Mammary epithelial cell (primary cell): ENCODE measurements around the gene ADAMTS10.

Source experiments
- EZH2 ChIP-seq: IDR thresholded peaks from 2 replicates; pipeline ENCODE4 v1.6.1; 2012; ENCODE audit warnings: low read length, inconsistent platforms, borderline replicate concordance
- TF ChIP-seq, protein P1 (sequence below), 2 donors: IDR thresholded peaks in 1 of 2; conservative IDR thresholded peaks in 1 of 2; 2 replicates each; pipeline ENCODE4 v1.5.1; 2011 to 2012; ENCODE audit warnings: inconsistent platforms in 2 of 2, low read length in 2 of 2, mild to moderate bottlenecking in 2 of 2, control low read depth in 1 of 2, low read depth in 1 of 2; ENCODE audit not compliant: insufficient read depth in 1 of 2; ENCODE audit errors: extremely low read depth in 1 of 2

DNA sequence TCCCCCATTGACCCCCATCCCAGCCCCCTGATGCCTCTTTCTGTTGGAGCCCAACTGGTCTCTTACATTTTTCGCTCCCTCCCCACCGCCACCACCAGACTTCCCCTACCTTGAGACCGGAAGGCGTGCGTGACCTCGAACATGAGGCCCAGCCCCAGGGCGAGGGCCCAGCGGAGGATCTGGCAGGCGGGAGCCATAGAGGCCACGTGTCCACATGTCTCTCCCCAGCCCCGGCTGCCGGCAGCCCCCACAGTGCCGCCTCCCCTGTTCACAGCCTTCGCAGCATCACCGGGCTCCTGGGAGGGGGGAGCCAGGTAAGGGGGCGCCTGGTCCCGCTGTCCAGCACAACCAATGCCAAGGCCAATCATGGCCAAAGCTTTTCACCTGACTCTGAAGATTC lies 5.0 kb downstream of the ADAMTS10 start:
- TF ChIP-seq, protein P1, sequence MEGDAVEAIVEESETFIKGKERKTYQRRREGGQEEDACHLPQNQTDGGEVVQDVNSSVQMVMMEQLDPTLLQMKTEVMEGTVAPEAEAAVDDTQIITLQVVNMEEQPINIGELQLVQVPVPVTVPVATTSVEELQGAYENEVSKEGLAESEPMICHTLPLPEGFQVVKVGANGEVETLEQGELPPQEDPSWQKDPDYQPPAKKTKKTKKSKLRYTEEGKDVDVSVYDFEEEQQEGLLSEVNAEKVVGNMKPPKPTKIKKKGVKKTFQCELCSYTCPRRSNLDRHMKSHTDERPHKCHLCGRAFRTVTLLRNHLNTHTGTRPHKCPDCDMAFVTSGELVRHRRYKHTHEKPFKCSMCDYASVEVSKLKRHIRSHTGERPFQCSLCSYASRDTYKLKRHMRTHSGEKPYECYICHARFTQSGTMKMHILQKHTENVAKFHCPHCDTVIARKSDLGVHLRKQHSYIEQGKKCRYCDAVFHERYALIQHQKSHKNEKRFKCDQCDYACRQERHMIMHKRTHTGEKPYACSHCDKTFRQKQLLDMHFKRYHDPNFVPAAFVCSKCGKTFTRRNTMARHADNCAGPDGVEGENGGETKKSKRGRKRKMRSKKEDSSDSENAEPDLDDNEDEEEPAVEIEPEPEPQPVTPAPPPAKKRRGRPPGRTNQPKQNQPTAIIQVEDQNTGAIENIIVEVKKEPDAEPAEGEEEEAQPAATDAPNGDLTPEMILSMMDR (conservative IDR thresholded peaks at IDR 0.05 in 1 of 2, IDR thresholded peaks at IDR 0.05 in 1 of 2; ENCODE audit: extremely low read depth in 1 of 2, insufficient read depth in 1 of 2, low read depth in 1 of 2, low read length in 2 of 2), result no peak
- TF ChIP-seq EZH2, result no peak
